Fibroblast of gingiva (primary cell): ENCODE results near the gene OXER1.
"Not testable (repeated sequence)": the region's sequence is repeated elsewhere in the genome, so short reads cannot be mapped to it uniquely, and the experiment has no call there.

Experiments
- DNase-seq: peaks from one replicate; pipeline ENCODE4 v3.0.0-alpha.2; 2011; ENCODE audit warnings: low read depth

The OXER1 gene

GRCh38 chr2:42752314-42752713 is 11.6 kb downstream of the OXER1 start:
- DNase-seq, result no peak

GRCh38 chr2:42748840-42749239 is 15.1 kb downstream of the OXER1 start:
- DNase-seq, result no peak

GRCh38 chr2:42747422-42747821 is 16.5 kb downstream of the OXER1 start:
- DNase-seq, result no peak

GRCh38 chr2:42744545-42745082 is 19.3 kb downstream of the OXER1 start:
- DNase-seq, result no peak

- DNase-seq, result no peak
Observed at GRCh38 chr2:42743659-42743990, 20.3 kb downstream of the OXER1 start.

- DNase-seq, result peak; percentile 35
Observed at GRCh38 chr2:42742740-42743658, 20.9 kb downstream of the OXER1 start.

- DNase-seq, result no peak
Observed at GRCh38 chr2:42741140-42741539, 22.8 kb downstream of the OXER1 start.

GRCh38 chr2:42736598-42737322 is 27.2 kb downstream of the OXER1 start:
- DNase-seq, result no peak

GRCh38 chr2:42733852-42734251 is 30.1 kb downstream of the OXER1 start:
- no peak for DNase-seq

- not testable (repeated sequence) for DNase-seq
Observed at GRCh38 chr2:42731316-42731715, 32.6 kb downstream of the OXER1 start.

- no peak for DNase-seq
Observed at GRCh38 chr2:42726680-42727079, 37.3 kb downstream of the OXER1 start.

GRCh38 chr2:42725657-42726056 is 38.3 kb downstream of the OXER1 start:
- DNase-seq, result no peak

GRCh38 chr2:42724886-42725285 is 39.0 kb downstream of the OXER1 start:
- no peak for DNase-seq

GRCh38 chr2:42723465-42723864 is 40.5 kb downstream of the OXER1 start:
- no peak for DNase-seq

GRCh38 chr2:42722320-42723190 is 41.4 kb downstream of the OXER1 start:
- peak; percentile 95 for DNase-seq

GRCh38 chr2:42721898-42722297 is 42.0 kb downstream of the OXER1 start:
- DNase-seq, result no peak

GRCh38 chr2:42714686-42715085 is 49.2 kb downstream of the OXER1 start:
- no peak for DNase-seq

GRCh38 chr2:42713920-42714319 is 50.0 kb downstream of the OXER1 start:
- DNase-seq, result no peak

GRCh38 chr2:42712934-42713333 is 51.0 kb downstream of the OXER1 start:
- DNase-seq, result no peak
